WERI-Rb-1 (cell line): ENCODE results near the gene TMEM232.

Experiments
- DNase-seq: peaks from one replicate; pipeline ENCODE4 v3.0.0-alpha.2; 2020
- H3K27ac ChIP-seq: fragments of 250-450 bp; sonication (Bioruptor Pico); 2 replicates; pipeline ENCODE4 v1.5.1; 2020; ENCODE audit warnings: mild to moderate bottlenecking, moderate library complexity
- H3K27me3 ChIP-seq: fragments of 250-450 bp; sonication (Bioruptor Pico); 2 replicates; pipeline ENCODE4 v1.5.1; 2021; ENCODE audit warnings: mild to moderate bottlenecking, low read depth, moderate library complexity; ENCODE audit not compliant: insufficient read depth, severe bottlenecking
- H3K36me3 ChIP-seq: fragments of 250-450 bp; sonication (Bioruptor Pico); 2 replicates; pipeline ENCODE4 v1.5.1; 2020; ENCODE audit warnings: mild to moderate bottlenecking, moderate library complexity
- H3K4me3 ChIP-seq: 2 replicates; pipeline ENCODE4 v1.5.1; 2011; ENCODE audit warnings: low read depth, mild to moderate bottlenecking, control low read depth, low read length
- H3K9me3 ChIP-seq: fragments of 250-450 bp; sonication (Bioruptor Pico); 2 replicates; pipeline ENCODE4 v1.5.1; 2021; ENCODE audit warnings: mild to moderate bottlenecking, moderate library complexity; ENCODE audit not compliant: severe bottlenecking
- CTCF ChIP-seq: IDR thresholded peaks from 2 replicates; pipeline ENCODE4 v1.5.1; 2011; ENCODE audit warnings: low read depth, mild to moderate bottlenecking, control low read depth, inconsistent platforms, low read length

TMEM232 gene

GRCh38 chr5:110383231-110383630 is 343.2 kb downstream of the TMEM232 start:
- no peak for TF ChIP-seq CTCF
- Histone ChIP-seq H3K27me3 (no peaks in the 10 kb centered on the region), H3K36me3 (no peaks in the 10 kb centered on the region), H3K9me3 (no peaks in the 10 kb centered on the region), H3K27ac (no peak overlapping the region), H3K4me3 (no peak overlapping the region)
- DNase-seq = no peak

- Histone ChIP-seq H3K36me3 (no peaks in the 10 kb centered on the region), H3K9me3 (no peaks in the 10 kb centered on the region), H3K27me3 (no peaks in the 10 kb centered on the region), H3K4me3 (no peak overlapping the region), H3K27ac (no peak overlapping the region)
- no peak for DNase-seq
- TF ChIP-seq CTCF = no peak
Observed at GRCh38 chr5:110377943-110378342, 348.5 kb downstream of the TMEM232 start.

- no peak for TF ChIP-seq CTCF
- Histone ChIP-seq H3K4me3 (no peak overlapping the region), H3K9me3 (no peaks in the 10 kb centered on the region), H3K36me3 (no peaks in the 10 kb centered on the region), H3K27me3 (no peaks in the 10 kb centered on the region), H3K27ac (no peak overlapping the region)
- no peak for DNase-seq
Observed at GRCh38 chr5:110377361-110377760, 349.1 kb downstream of the TMEM232 start.

GRCh38 chr5:110376281-110376951 is 350.1 kb downstream of the TMEM232 start:
- Histone ChIP-seq H3K4me3 (no peak overlapping the region), H3K27me3 (no peaks in the 10 kb centered on the region), H3K27ac (no peak overlapping the region), H3K9me3 (no peaks in the 10 kb centered on the region), H3K36me3 (no peaks in the 10 kb centered on the region)
- DNase-seq = no peak
- no peak for TF ChIP-seq CTCF

- H3K4me3 ChIP-seq = no peak overlapping the region
- no peaks in the 10 kb centered on the region for H3K9me3 ChIP-seq
- no peak overlapping the region for H3K27ac ChIP-seq
- no peak for TF ChIP-seq CTCF
- no peaks in the 10 kb centered on the region for H3K27me3 ChIP-seq
- no peak for DNase-seq
- H3K36me3 ChIP-seq = no peaks in the 10 kb centered on the region
Observed at GRCh38 chr5:110371725-110372041, 354.8 kb downstream of the TMEM232 start.
